Right forelimb (tissue), 1 donor: Measurements from ENCODE around the gene RNF223.
"Not testable (repeated sequence)": the region's sequence is repeated elsewhere in the genome, so short reads cannot be mapped to it uniquely, and the experiment has no call there.

Experiments
- DNase-seq: peaks from one replicate; pipeline ENCODE4 v3.0.0-alpha.2; 2018

RNF223 gene

GRCh38 chr1:1106510-1107221, 32.6 kb upstream of the RNF223 start:
- DNase-seq = no peak

GRCh38 chr1:1104152-1104551, 30.0 kb upstream of the RNF223 start:
- not testable (repeated sequence) for DNase-seq

- no peak for DNase-seq
Observed at GRCh38 chr1:1101503-1101902, 27.4 kb upstream of the RNF223 start.

GRCh38 chr1:1100296-1100695, 26.2 kb upstream of the RNF223 start:
- no peak for DNase-seq

GRCh38 chr1:1099506-1100183, 25.5 kb upstream of the RNF223 start:
- DNase-seq = no peak

- no peak for DNase-seq
Observed at GRCh38 chr1:1098681-1099421, 24.7 kb upstream of the RNF223 start.

- DNase-seq = not testable (repeated sequence)
Observed at GRCh38 chr1:1096136-1096535, 22.0 kb upstream of the RNF223 start.

GRCh38 chr1:1094981-1095380, 20.9 kb upstream of the RNF223 start:
- no peak for DNase-seq

- no peak for DNase-seq
Observed at GRCh38 chr1:1093610-1093943, 19.5 kb upstream of the RNF223 start.

- no peak for DNase-seq
Observed at GRCh38 chr1:1092894-1093609, 18.9 kb upstream of the RNF223 start.

GRCh38 chr1:1092149-1092855, 18.2 kb upstream of the RNF223 start:
- DNase-seq = no peak

- no peak for DNase-seq
Observed at GRCh38 chr1:1091344-1092148, 17.4 kb upstream of the RNF223 start.

GRCh38 chr1:1090424-1091343, 16.6 kb upstream of the RNF223 start:
- DNase-seq = no peak

- no peak for DNase-seq
Observed at GRCh38 chr1:1089731-1090423, 15.8 kb upstream of the RNF223 start.

- DNase-seq = no peak
Observed at GRCh38 chr1:1088801-1089680, 14.9 kb upstream of the RNF223 start.

- no peak for DNase-seq
Observed at GRCh38 chr1:1088029-1088800, 14.1 kb upstream of the RNF223 start.

- no peak for DNase-seq
Observed at GRCh38 chr1:1087351-1088028, 13.4 kb upstream of the RNF223 start.
